Peyer's patch (tissue), 4 donors: ENCODE results near the gene STX3. TPM values are rescaled to one million over a fixed set of nuclear protein-coding genes. Genes with fewer than 3 reads are reported as not detected.

Experiments used
- DNase-seq, 3 donors: peaks; one replicate each; pipeline ENCODE4 v3.0.0-alpha.2; 2017 to 2019
- H3K27ac ChIP-seq, 4 donors: fragments of 200-600 bp; sonication (generic); one replicate each; pipeline ENCODE4 v1.5.1; 2016 to 2019
- H3K27me3 ChIP-seq, 2 donors: fragments of 200-600 bp; sonication (generic); one replicate each; pipeline ENCODE4 v1.5.1; 2019
- H3K36me3 ChIP-seq, 3 donors: fragments of 200-600 bp; sonication (generic); one replicate each; pipeline ENCODE4 v1.5.1; 2016 to 2019
- H3K4me1 ChIP-seq, 4 donors: fragments of 200-600 bp; sonication (generic); one replicate each; pipeline ENCODE4 v1.5.1; 2016 to 2019
- H3K4me3 ChIP-seq, 4 donors: fragments of 200-600 bp; sonication (generic); 1 replicate in 3 of 4; 2 replicates in 1 of 4; pipeline ENCODE4 v1.5.1; 2016 to 2019; ENCODE audit warnings: mild to moderate bottlenecking in 1 of 4
- H3K9me3 ChIP-seq, 4 donors: fragments of 200-600 bp; sonication (generic); one replicate each; pipeline ENCODE4 v1.5.1; 2016 to 2019; ENCODE audit warnings: mild to moderate bottlenecking in 1 of 4
- POLR2A ChIP-seq, 2 donors: fragments of 450-650 bp; IDR thresholded peaks; one replicate each; pipeline ENCODE4 v1.5.1; 2017; ENCODE audit warnings: antibody characterized with exemption in 2 of 2, mild to moderate bottlenecking in 2 of 2, moderate library complexity in 2 of 2
- total RNA-seq, 4 donors: library from RNA; depleted of rRNA; stranded (reverse); fragments of >200 nt; gene quantifications; one replicate each; pipeline ENCODE4 v1.1.0, GENCODE V29; 2016
- TF ChIP-seq, protein P1 (sequence below), 6 experiments: fragments of 450-650 bp in 4 of 6; fragments of 200-600 bp in 2 of 6; sonication (generic) in 1 of 6; IDR thresholded peaks; one replicate each; pipeline ENCODE4 v1.5.1; 2017 to 2019; ENCODE audit warnings: antibody characterized with exemption in 6 of 6, mild to moderate bottlenecking in 3 of 6, moderate library complexity in 1 of 6

STX3 gene
- total RNA-seq, 4 donors from 2014 or later = 77.7 to 167 (median 121) TPM

DNA sequence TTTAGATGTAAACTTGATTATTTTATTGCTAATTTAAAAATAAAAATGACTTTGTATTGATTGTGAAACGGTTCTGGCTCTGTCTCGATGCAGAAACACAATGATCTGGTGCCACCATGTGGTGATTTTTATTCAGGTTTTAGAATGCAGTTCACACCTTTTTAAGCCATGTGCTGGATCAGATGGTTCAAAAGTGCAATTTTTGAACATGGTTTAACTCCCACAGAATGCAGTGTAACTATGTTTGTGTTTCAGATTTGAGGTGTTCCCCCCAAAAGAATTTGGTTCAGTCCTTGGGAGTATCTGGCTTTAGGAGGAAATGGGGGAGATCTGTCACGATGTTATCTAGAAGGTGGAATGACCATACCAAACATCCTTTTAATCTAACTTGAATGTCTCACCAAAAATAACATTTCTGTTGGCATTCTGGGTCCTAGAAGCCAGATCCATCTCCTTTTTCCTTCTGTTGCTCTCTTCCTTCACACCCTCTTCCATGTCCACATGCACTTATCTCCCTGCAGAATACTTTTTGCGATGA, 47.5 kb downstream of the STX3 start:
- Histone ChIP-seq H3K4me3 (no peak overlapping the region), H3K27me3 (no peaks in the 10 kb centered on the region), H3K27ac (no peak overlapping the region), H3K36me3 (peaks cover 0 to 54% (median 0%) of the 10 kb centered on the region in 3 donors), H3K9me3 (no peaks in the 10 kb centered on the region), H3K4me1 (peaks cover 0 to 13% (median 0%) of the 10 kb centered on the region in 4 donors)
- TF ChIP-seq, protein P1, sequence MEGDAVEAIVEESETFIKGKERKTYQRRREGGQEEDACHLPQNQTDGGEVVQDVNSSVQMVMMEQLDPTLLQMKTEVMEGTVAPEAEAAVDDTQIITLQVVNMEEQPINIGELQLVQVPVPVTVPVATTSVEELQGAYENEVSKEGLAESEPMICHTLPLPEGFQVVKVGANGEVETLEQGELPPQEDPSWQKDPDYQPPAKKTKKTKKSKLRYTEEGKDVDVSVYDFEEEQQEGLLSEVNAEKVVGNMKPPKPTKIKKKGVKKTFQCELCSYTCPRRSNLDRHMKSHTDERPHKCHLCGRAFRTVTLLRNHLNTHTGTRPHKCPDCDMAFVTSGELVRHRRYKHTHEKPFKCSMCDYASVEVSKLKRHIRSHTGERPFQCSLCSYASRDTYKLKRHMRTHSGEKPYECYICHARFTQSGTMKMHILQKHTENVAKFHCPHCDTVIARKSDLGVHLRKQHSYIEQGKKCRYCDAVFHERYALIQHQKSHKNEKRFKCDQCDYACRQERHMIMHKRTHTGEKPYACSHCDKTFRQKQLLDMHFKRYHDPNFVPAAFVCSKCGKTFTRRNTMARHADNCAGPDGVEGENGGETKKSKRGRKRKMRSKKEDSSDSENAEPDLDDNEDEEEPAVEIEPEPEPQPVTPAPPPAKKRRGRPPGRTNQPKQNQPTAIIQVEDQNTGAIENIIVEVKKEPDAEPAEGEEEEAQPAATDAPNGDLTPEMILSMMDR (IDR thresholded peaks at IDR 0.05) = peak; percentile 23 to 89 (median 75)
- no peak for TF ChIP-seq POLR2A (IDR thresholded peaks at IDR 0.05)
- DNase-seq = peak in 1 of 3 donors; percentile 62

DNA sequence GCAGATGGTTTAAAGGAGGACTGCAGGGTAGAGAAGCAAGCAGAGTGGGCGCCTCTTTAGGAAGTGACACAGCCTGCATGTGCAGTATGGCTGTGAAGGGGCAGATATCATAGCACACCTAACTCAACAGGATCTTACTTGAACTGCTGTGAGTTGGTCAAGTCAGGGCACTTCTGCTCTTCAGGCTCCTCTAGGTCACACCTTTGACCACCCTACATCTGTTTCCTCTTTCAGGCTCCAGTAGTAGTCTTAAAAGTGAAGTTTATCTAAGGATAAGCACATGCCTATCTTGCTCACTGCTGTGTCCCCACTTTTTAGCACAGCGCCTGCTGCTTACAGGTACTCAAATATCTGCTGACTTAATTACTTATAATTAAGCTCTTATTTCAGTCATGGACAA, 48.9 kb downstream of the STX3 start:
- TF ChIP-seq, protein P1 (IDR thresholded peaks at IDR 0.05) = no peak
- TF ChIP-seq POLR2A (IDR thresholded peaks at IDR 0.05) = no peak
- H3K27ac ChIP-seq = no peak overlapping the region
- peaks cover 0 to 51% (median 0%) of the 10 kb centered on the region in 3 donors for H3K36me3 ChIP-seq
- H3K4me1 ChIP-seq = peaks cover 0 to 14% (median 0%) of the 10 kb centered on the region in 4 donors
- no peaks in the 10 kb centered on the region for H3K27me3 ChIP-seq
- no peak for DNase-seq
- H3K9me3 ChIP-seq = no peaks in the 10 kb centered on the region
- no peak overlapping the region for H3K4me3 ChIP-seq

DNA sequence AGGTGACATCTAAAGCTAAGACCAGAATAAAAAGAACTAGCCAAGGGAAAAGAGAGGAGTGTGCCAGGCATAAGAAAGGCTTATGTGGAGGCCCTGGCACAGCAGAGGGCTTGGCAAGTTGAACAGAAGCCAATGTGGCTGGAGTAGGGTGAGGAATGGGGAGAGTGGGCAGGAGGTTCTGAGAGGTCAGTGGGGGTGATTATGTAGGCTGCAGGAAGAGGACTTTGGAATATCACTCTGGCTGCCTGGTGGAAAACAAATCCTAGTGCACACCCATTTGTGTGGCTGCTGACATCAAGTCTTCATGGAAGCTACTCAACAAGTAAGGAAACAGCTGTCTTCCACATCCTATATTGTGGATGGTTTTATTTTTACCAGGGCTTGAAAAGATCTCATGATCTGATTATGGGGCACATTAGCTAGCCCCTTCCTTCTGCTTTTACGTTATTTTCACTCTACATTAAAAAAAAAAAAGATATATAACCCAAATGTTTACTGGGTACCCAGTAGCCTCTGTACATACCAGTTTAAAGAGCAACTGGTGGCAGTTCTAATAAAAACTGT, 52.0 kb downstream of the STX3 start:
- TF ChIP-seq, protein P1 (IDR thresholded peaks at IDR 0.05) = no peak
- no peak for TF ChIP-seq POLR2A (IDR thresholded peaks at IDR 0.05)
- H3K9me3 ChIP-seq = no peaks in the 10 kb centered on the region
- H3K27me3 ChIP-seq = no peaks in the 10 kb centered on the region
- peaks cover 0 to 51% (median 0%) of the 10 kb centered on the region in 3 donors for H3K36me3 ChIP-seq
- peaks cover 0 to 10% (median 3%) of the 10 kb centered on the region in 4 donors for H3K4me1 ChIP-seq
- H3K27ac ChIP-seq = peak overlapping the region in 1 of 4 donors; percentile 10
- no peak overlapping the region for H3K4me3 ChIP-seq
- no peak for DNase-seq

DNA sequence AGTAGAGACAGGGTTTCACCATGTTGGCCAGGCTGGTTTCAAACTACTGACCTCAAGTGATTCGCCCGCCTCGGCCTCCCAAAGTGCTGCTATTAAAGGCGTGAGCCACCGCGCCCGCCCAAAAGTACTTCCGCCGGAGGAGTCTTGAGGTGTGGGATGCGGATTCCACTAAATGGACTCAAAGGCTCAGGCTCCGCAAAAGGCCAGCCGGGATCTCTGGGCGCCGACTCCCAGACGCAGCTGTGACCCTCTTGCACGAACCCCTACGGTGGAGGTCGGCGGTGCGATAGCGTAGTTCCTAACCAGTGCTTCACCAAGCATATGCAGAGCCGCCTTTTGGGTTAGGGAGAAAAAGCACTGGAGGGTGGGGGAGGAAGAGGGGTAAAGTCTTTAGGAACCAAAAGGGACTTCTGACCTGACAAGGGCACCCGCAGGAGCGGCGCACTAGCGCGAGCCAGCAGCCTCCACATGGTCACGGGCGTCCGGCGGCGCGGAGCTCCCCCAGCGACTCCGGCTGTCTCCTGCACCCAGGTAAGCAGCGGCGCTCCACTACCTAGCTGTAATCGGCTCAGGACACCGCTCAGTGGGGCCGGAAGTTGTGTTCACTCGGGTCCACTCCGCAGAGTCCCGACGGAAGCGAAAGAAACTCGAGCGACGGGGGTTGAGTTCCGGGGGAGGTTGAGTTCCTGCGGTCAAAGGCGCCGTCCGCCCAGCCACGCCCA, 55.2 kb downstream of the STX3 start, which contains the start of gene MRPL16:
Gene MRPL16, minus strand, starts transcription at position 590 of the 722 bp plus-strand sequence. Its CDS starts 120 bp downstream, at position 470.
- TF ChIP-seq, protein P1 (IDR thresholded peaks at IDR 0.05) = peak in 4 of 6 experiments; percentile 4 to 65 (median 60)
- TF ChIP-seq POLR2A (IDR thresholded peaks at IDR 0.05) = peak; percentile 65 to 74

DNA sequence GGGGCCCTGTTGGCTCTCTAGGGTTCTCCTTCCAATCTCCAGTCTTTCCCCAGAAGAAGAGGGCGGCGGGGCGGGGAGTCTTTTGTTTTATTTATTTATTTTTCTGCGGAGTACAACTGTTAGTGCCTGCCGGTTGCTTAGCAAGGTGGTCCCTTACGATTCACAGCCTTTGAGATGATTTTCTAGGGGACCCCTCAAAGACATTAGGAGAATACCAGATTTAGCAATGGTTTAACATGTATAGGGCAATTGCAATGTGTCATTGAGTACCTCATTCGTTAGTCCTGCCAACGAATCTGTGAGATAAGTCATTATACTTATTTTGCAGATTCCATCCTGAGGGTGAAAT, 55.7 kb downstream of the STX3 start:
- Histone ChIP-seq H3K36me3 (peaks cover 0 to 27% (median 0%) of the 10 kb centered on the region in 3 donors), H3K4me3 (peak overlapping the region; percentile 61 to 87 (median 78)), H3K27ac (peak overlapping the region; percentile 64 to 84 (median 77)), H3K27me3 (no peaks in the 10 kb centered on the region), H3K4me1 (peaks cover 0 to 10% (median 3%) of the 10 kb centered on the region in 4 donors), H3K9me3 (no peaks in the 10 kb centered on the region)
- DNase-seq = no peak
- TF ChIP-seq POLR2A (IDR thresholded peaks at IDR 0.05) = no peak
- TF ChIP-seq, protein P1 (IDR thresholded peaks at IDR 0.05) = no peak

More for the DNA sequence above, 55.2 kb downstream of the STX3 start, which contains the start of gene MRPL16:
- DNase-seq = peak; percentile 88 to 96 (median 93)
- Histone ChIP-seq H3K27ac (peak within 1 kb of the TSS; percentile 64 to 84 (median 77)), H3K27me3 (no peaks in the 10 kb centered on the region), H3K36me3 (peaks cover 0 to 32% (median 0%) of the 10 kb centered on the region in 3 donors), H3K9me3 (no peaks in the 10 kb centered on the region), H3K4me1 (peaks cover 0 to 10% (median 3%) of the 10 kb centered on the region in 4 donors), H3K4me3 (peak within 1 kb of the TSS; percentile 61 to 87 (median 78))
